ENCODE measurements around the gene FUT8.
"Not testable (repeated sequence)": the region's sequence is repeated elsewhere in the genome, so short reads cannot be mapped to it uniquely, and the experiment has no call there.

Gene FUT8

GRCh38 chr14:65422088-65422834 is 9.7 kb downstream of the FUT8 start:
- Histone ChIP-seq H3K4me2 (ENCODE audit: low read length) (no peak overlapping the region), H3K4me1 (peaks cover 5% of the 10 kb centered on the region), H3K9ac (no peak overlapping the region), H3K27me3 (ENCODE audit: control insufficient read depth, insufficient read depth, low read length) (no peaks in the 10 kb centered on the region), H3K36me3 (ENCODE audit: control insufficient read depth, insufficient read depth, low read length) (no peaks in the 10 kb centered on the region), H3K79me2 (peaks cover 25% of the 10 kb centered on the region), H2AFZ (no peak overlapping the region), H3K9me3 (ENCODE audit: control insufficient read depth, low read length) (no peaks in the 10 kb centered on the region), H3K27ac (no peak overlapping the region), H3K4me3 (ENCODE audit: low read depth, low read length) (no peak overlapping the region)
- TF ChIP-seq, protein P1, sequence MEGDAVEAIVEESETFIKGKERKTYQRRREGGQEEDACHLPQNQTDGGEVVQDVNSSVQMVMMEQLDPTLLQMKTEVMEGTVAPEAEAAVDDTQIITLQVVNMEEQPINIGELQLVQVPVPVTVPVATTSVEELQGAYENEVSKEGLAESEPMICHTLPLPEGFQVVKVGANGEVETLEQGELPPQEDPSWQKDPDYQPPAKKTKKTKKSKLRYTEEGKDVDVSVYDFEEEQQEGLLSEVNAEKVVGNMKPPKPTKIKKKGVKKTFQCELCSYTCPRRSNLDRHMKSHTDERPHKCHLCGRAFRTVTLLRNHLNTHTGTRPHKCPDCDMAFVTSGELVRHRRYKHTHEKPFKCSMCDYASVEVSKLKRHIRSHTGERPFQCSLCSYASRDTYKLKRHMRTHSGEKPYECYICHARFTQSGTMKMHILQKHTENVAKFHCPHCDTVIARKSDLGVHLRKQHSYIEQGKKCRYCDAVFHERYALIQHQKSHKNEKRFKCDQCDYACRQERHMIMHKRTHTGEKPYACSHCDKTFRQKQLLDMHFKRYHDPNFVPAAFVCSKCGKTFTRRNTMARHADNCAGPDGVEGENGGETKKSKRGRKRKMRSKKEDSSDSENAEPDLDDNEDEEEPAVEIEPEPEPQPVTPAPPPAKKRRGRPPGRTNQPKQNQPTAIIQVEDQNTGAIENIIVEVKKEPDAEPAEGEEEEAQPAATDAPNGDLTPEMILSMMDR (IDR thresholded peaks at IDR 0.05) = no peak

DNA sequence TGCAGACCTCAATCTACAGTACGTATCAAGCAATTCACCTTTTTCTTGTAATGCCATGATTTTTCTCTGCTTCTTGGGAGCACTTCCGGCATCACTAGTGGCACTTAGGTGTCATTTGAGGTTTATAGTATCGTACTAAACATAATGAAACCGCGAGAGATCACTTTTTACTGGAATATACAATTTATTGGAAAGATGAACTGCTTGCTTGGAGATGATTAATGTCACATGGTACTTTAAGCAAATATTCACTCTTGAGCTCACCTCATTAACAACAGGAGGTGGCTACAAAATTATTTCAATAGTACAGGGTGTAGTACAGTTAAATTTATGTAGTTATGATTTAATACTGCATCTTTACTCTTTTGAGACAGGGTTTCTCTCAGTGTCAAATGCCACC is 11.5 kb downstream of the FUT8 start:
- TF ChIP-seq, protein P1 (IDR thresholded peaks at IDR 0.05) = no peak
- Histone ChIP-seq H3K4me1 (peaks cover 5% of the 10 kb centered on the region), H3K36me3 (ENCODE audit: control insufficient read depth, insufficient read depth, low read length) (no peaks in the 10 kb centered on the region), H3K27ac (no peak overlapping the region), H3K4me2 (ENCODE audit: low read length) (no peak overlapping the region), H2AFZ (no peak overlapping the region), H3K4me3 (ENCODE audit: low read depth, low read length) (no peak overlapping the region), H3K27me3 (ENCODE audit: control insufficient read depth, insufficient read depth, low read length) (no peaks in the 10 kb centered on the region), H3K9me3 (ENCODE audit: control insufficient read depth, low read length) (no peaks in the 10 kb centered on the region), H3K9ac (no peak overlapping the region), H3K79me2 (peaks cover 23% of the 10 kb centered on the region)

- no peaks in the 10 kb centered on the region for H3K36me3 ChIP-seq (ENCODE audit: control insufficient read depth, insufficient read depth, low read length)
- no peak overlapping the region for H3K4me3 ChIP-seq (ENCODE audit: low read depth, low read length)
- no peak overlapping the region for H2AFZ ChIP-seq
- no peak overlapping the region for H3K27ac ChIP-seq
- H3K9ac ChIP-seq = no peak overlapping the region
- no peaks in the 10 kb centered on the region for H3K27me3 ChIP-seq (ENCODE audit: control insufficient read depth, insufficient read depth, low read length)
- peaks cover 3% of the 10 kb centered on the region for H3K4me1 ChIP-seq
- no peaks in the 10 kb centered on the region for H3K9me3 ChIP-seq (ENCODE audit: control insufficient read depth, low read length)
- H3K4me2 ChIP-seq (ENCODE audit: low read length) = no peak overlapping the region
- TF ChIP-seq, protein P1 (IDR thresholded peaks at IDR 0.05) = no peak
- H3K79me2 ChIP-seq = peaks cover 23% of the 10 kb centered on the region
Observed at GRCh38 chr14:65424531-65424930, 12.0 kb downstream of the FUT8 start.

DNA sequence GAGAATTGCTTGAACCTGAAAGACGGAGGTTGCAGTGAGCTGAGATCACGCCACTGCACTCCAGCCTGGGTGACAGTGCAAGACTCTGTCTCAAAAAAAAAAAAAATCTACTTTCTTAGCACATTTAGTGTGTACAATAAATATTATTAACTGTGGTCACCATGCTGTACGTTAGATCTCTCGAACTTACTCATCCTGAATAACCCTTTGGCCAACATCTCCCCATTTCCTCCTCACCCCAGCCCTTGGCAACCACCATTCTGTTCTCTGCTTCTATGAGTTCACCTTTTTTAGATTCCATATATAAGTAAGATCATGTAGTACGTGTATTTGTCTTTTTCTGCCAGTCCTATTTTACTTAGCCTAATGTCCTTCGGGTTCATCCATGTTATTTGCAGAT is 13.4 kb downstream of the FUT8 start:
- Histone ChIP-seq H3K4me3 (ENCODE audit: low read depth, low read length) (no peak overlapping the region), H3K4me2 (ENCODE audit: low read length) (no peak overlapping the region), H3K9ac (no peak overlapping the region), H3K27me3 (ENCODE audit: control insufficient read depth, insufficient read depth, low read length) (no peaks in the 10 kb centered on the region), H3K4me1 (no peaks in the 10 kb centered on the region), H3K27ac (no peak overlapping the region), H3K36me3 (ENCODE audit: control insufficient read depth, insufficient read depth, low read length) (no peaks in the 10 kb centered on the region), H3K79me2 (peaks cover 13% of the 10 kb centered on the region), H3K9me3 (ENCODE audit: control insufficient read depth, low read length) (no peaks in the 10 kb centered on the region), H2AFZ (no peak overlapping the region)
- TF ChIP-seq, protein P1 (IDR thresholded peaks at IDR 0.05) = no peak

- H2AFZ ChIP-seq; H3K27ac ChIP-seq; H3K9me3 ChIP-seq (ENCODE audit: control insufficient read depth, low read length): not testable (repeated sequence)
Observed at GRCh38 chr14:65426902-65427301, 14.4 kb downstream of the FUT8 start.

More at GRCh38 chr14:65426902-65427301, 14.4 kb downstream of the FUT8 start:
- not testable (repeated sequence) for H3K36me3 ChIP-seq (ENCODE audit: control insufficient read depth, insufficient read depth, low read length); H3K4me2 ChIP-seq (ENCODE audit: low read length); H3K4me1 ChIP-seq; H3K4me3 ChIP-seq (ENCODE audit: low read depth, low read length); H3K27me3 ChIP-seq (ENCODE audit: control insufficient read depth, insufficient read depth, low read length); H3K9ac ChIP-seq
- H3K79me2 ChIP-seq = peaks cover 11% of the 10 kb centered on the region
